CD4-positive, alpha-beta T cell (primary cell): Measurements from ENCODE around the gene ADCY5. TPM values are rescaled to one million over a fixed set of nuclear protein-coding genes. Genes with fewer than 3 reads are reported as not detected.

Source experiments
- ATAC-seq: fragments of 200-7000 bp; cut with Tn5 transposase; one replicate; pipeline ENCODE4 v1.10.0; 2022; ENCODE audit warnings: mild to moderate bottlenecking; ENCODE audit not compliant: poor library complexity
- CTCF ChIA-PET: fragments of 350-600 bp; sonication (Branson Sonifier 250); formaldehyde crosslinking; loops from one replicate; lab custom pipeline; 2021; ENCODE audit warnings: antibody characterized with exemption, inconsistent platforms; lab: Charles Lee
- POLR2A ChIA-PET: fragments of 350-600 bp; sonication (Branson Sonifier 250); formaldehyde crosslinking; loops from one replicate; lab custom pipeline; 2021; ENCODE audit warnings: antibody characterized with exemption, inconsistent platforms; lab: Charles Lee
- DNase-seq, 14 experiments: peaks; one replicate each; pipeline ENCODE4 v3.0.0-alpha.2; 2013 to 2020; ENCODE audit warnings: mixed read lengths in 2 of 14
- H3K27ac ChIP-seq, 2 donors: one replicate each; pipeline versions ENCODE4 v1.5.1 to v1.7.0; 2013; ENCODE audit warnings: low read length in 2 of 2, low read depth in 1 of 2, mild to moderate bottlenecking in 1 of 2
- H3K27me3 ChIP-seq, 2 experiments: 1 replicate in 1 of 2; 2 replicates in 1 of 2; pipeline versions ENCODE4 v1.6.1 to v1.7.0; 2013; ENCODE audit warnings: low read length in 2 of 2, control low read depth in 1 of 2, mild to moderate bottlenecking in 1 of 2, moderate library complexity in 1 of 2; ENCODE audit not compliant: insufficient read depth in 2 of 2, control insufficient read depth in 1 of 2
- H3K36me3 ChIP-seq: one replicate; pipeline ENCODE4 v1.6.1; 2013; ENCODE audit warnings: low read length, control low read depth; ENCODE audit not compliant: insufficient read depth
- H3K4me1 ChIP-seq: one replicate; pipeline ENCODE4 v1.6.1; 2013; ENCODE audit warnings: low read length, control low read depth; ENCODE audit not compliant: insufficient read depth
- H3K4me3 ChIP-seq: one replicate; pipeline ENCODE4 v1.5.1; 2013; ENCODE audit warnings: mild to moderate bottlenecking, low read length, moderate library complexity
- H3K9me3 ChIP-seq, 2 experiments: 1 replicate in 1 of 2; 2 replicates in 1 of 2; pipeline versions ENCODE4 v1.6.1 to v1.7.0; 2013; ENCODE audit warnings: low read length in 2 of 2, mild to moderate bottlenecking in 2 of 2, control low read depth in 1 of 2, moderate library complexity in 1 of 2; ENCODE audit not compliant: control insufficient read depth in 1 of 2, insufficient read depth in 1 of 2
- H3K27ac Mint-ChIP-seq: one replicate; pipeline ENCODE4 v1.8.0; 2020; ENCODE audit warnings: mixed read lengths
- H3K27me3 Mint-ChIP-seq: one replicate; pipeline ENCODE4 v1.8.0; 2021; ENCODE audit warnings: mixed read lengths
- H3K36me3 Mint-ChIP-seq: one replicate; pipeline ENCODE4 v1.8.0; 2021; ENCODE audit warnings: low read depth, mixed read lengths
- H3K4me1 Mint-ChIP-seq: one replicate; pipeline ENCODE4 v1.8.0; 2021; ENCODE audit warnings: low read depth, mixed read lengths
- H3K4me3 Mint-ChIP-seq: one replicate; pipeline ENCODE4 v1.8.0; 2020; ENCODE audit warnings: mild to moderate bottlenecking, mixed read lengths
- H3K9me3 Mint-ChIP-seq: one replicate; pipeline ENCODE4 v1.8.0; 2020; ENCODE audit warnings: mixed read lengths
- CTCF ChIP-seq: fragments of 200-600 bp; IDR thresholded peaks from one replicate; pipeline ENCODE4 v1.8.0; 2022; ENCODE audit warnings: antibody characterized with exemption, mild to moderate bottlenecking
- intact Hi-C, 2 experiments: fragments of 100-400 bp; cut with DNase I in 1 of 2; cut with micrococcal nuclease in 1 of 2; formaldehyde crosslinking; loops; one replicate each; pipeline versions ENCODE4 v1.15.1 to v1.9.0; 2023 to 2025; cut with DNase I, micrococcal nuclease
- total RNA-seq, 174 experiments: library from RNA in 2 of 174; stranded (reverse) in 2 of 174; gene quantifications; one replicate each; pipeline ENCODE4 v1.2.3 and lab custom pipeline; 2021 to 2026

Gene ADCY5
- total RNA-seq, 2 experiments from 2014 or later: not detected

- intact Hi-C loops: no loop called here
- Mint-ChIP-seq H3K4me1 (no peaks in the 10 kb centered on the region), H3K9me3 (no peaks in the 10 kb centered on the region), H3K36me3 (no peaks in the 10 kb centered on the region), H3K27ac (no peak overlapping the region), H3K27me3 (peaks cover 19% of the 10 kb centered on the region), H3K4me3 (no peak overlapping the region)
- Histone ChIP-seq H3K36me3 (no peaks in the 10 kb centered on the region), H3K4me1 (no peaks in the 10 kb centered on the region), H3K27me3 (peaks cover 0 to 3% of the 10 kb centered on the region in 2 experiments), H3K27ac (no peak overlapping the region), H3K9me3 (no peaks in the 10 kb centered on the region), H3K4me3 (no peak overlapping the region)
- ChIA-PET POLR2A (no interaction called here), CTCF (no interaction called here)
- no peak for DNase-seq
- ATAC-seq: no peak
- TF ChIP-seq CTCF: no peak
Observed at GRCh38 chr3:123467046-123467445, 18.2 kb upstream of the ADCY5 start.

- Mint-ChIP-seq H3K4me3 (no peak overlapping the region), H3K27ac (no peak overlapping the region), H3K36me3 (no peaks in the 10 kb centered on the region), H3K9me3 (no peaks in the 10 kb centered on the region), H3K4me1 (no peaks in the 10 kb centered on the region), H3K27me3 (peaks cover 21% of the 10 kb centered on the region)
- H3K36me3 ChIP-seq: no peaks in the 10 kb centered on the region
- H3K4me1 ChIP-seq: no peaks in the 10 kb centered on the region
- CTCF ChIA-PET: no interaction called here
- DNase-seq: no peak
- H3K9me3 ChIP-seq: no peaks in the 10 kb centered on the region
- no peak overlapping the region for H3K27ac ChIP-seq
- no peak for TF ChIP-seq CTCF
- intact Hi-C loops: no loop called here
- no peak overlapping the region for H3K4me3 ChIP-seq
- POLR2A ChIA-PET: no interaction called here
- no peak for ATAC-seq
- peaks cover 3 to 8% of the 10 kb centered on the region in 2 experiments for H3K27me3 ChIP-seq
Observed at GRCh38 chr3:123464211-123464610, 15.3 kb upstream of the ADCY5 start.

GRCh38 chr3:123459862-123460261, 11.0 kb upstream of the ADCY5 start:
- no peaks in the 10 kb centered on the region for H3K36me3 ChIP-seq
- H3K27ac Mint-ChIP-seq: no peak overlapping the region
- DNase-seq (no peak), ATAC-seq (no peak)
- H3K4me3 ChIP-seq: no peak overlapping the region
- no peaks in the 10 kb centered on the region for H3K9me3 Mint-ChIP-seq
- ChIA-PET CTCF (no interaction called here), POLR2A (no interaction called here)
- H3K27ac ChIP-seq: no peak overlapping the region
- no peak overlapping the region for H3K4me3 Mint-ChIP-seq
- no peaks in the 10 kb centered on the region for H3K9me3 ChIP-seq
- H3K27me3 ChIP-seq: peaks cover 9 to 16% of the 10 kb centered on the region in 2 experiments
- intact Hi-C loops: no loop called here
- TF ChIP-seq CTCF: no peak
- H3K4me1 Mint-ChIP-seq: no peaks in the 10 kb centered on the region
- peaks cover 46% of the 10 kb centered on the region for H3K27me3 Mint-ChIP-seq
- H3K4me1 ChIP-seq: no peaks in the 10 kb centered on the region
- no peaks in the 10 kb centered on the region for H3K36me3 Mint-ChIP-seq
